NT2/D1 (cell line): ENCODE measurements around the gene DNAJB1.

ENCODE experiments used
- SUZ12 ChIP-seq: IDR thresholded peaks from 2 replicates; pipeline ENCODE4 v1.6.1; 2011; ENCODE audit not compliant: insufficient read length, insufficient read depth; ENCODE audit errors: extremely low read depth
- YY1 ChIP-seq: IDR thresholded peaks from 2 replicates; pipeline ENCODE4 v1.6.1; 2011; ENCODE audit not compliant: insufficient read length, insufficient read depth
- ZNF274 ChIP-seq: IDR thresholded peaks from 2 replicates; pipeline ENCODE4 v1.6.1; 2011; ENCODE audit warnings: mild to moderate bottlenecking, low read depth, low read length

DNA sequence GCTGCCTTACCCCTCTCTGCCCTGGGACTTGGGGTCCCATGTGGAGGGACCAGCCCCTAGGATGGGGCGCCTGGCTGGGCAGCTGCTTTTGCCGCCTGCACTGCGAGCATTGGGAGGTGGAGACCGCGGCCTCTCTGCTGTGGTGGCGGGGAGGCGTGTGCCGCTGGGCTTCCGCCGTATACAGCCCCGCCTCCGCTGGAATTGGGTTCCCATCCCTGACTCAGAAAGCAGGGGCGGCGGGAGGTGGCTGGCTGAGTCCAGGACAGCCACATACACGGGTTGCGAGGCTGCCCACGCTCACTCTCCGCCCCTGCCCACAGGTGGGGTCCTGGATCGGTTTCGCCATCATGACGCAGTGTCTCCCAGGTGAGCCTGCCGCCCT lies 47.1 kb upstream of the DNAJB1 start:
- TF ChIP-seq ZNF274 (no peak), YY1 (no peak), SUZ12 (no peak)
